Measurements from ENCODE around the gene GABRB2.
"Not testable (repeated sequence)": the region's sequence is repeated elsewhere in the genome, so short reads cannot be mapped to it uniquely, and the experiment has no call there.

The GABRB2 gene

DNA sequence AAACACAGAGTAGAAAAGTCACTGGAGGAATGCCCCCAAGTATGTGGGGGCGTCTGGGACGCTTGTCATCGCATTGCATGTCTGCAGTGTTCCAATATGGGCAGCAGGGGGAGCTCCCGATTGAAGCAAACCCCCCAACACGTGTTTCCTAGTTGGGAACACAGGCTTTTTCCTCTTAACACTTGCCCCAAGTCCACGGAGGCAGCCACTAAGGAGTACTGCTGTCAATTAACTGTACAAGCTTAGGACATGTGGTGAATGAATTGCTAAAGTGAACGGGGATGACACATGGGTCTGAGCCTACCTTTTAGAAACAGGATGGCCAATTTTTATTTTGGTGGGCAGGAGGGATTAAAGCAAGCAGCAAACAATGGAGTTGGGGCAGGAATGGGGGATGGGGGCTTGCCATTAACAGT lies 2.2 kb downstream of the GABRB2 start:
- TF ChIP-seq, protein P1, sequence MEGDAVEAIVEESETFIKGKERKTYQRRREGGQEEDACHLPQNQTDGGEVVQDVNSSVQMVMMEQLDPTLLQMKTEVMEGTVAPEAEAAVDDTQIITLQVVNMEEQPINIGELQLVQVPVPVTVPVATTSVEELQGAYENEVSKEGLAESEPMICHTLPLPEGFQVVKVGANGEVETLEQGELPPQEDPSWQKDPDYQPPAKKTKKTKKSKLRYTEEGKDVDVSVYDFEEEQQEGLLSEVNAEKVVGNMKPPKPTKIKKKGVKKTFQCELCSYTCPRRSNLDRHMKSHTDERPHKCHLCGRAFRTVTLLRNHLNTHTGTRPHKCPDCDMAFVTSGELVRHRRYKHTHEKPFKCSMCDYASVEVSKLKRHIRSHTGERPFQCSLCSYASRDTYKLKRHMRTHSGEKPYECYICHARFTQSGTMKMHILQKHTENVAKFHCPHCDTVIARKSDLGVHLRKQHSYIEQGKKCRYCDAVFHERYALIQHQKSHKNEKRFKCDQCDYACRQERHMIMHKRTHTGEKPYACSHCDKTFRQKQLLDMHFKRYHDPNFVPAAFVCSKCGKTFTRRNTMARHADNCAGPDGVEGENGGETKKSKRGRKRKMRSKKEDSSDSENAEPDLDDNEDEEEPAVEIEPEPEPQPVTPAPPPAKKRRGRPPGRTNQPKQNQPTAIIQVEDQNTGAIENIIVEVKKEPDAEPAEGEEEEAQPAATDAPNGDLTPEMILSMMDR (IDR thresholded peaks at IDR 0.05; ENCODE audit: low read depth, low read length), result peak; percentile 89

DNA sequence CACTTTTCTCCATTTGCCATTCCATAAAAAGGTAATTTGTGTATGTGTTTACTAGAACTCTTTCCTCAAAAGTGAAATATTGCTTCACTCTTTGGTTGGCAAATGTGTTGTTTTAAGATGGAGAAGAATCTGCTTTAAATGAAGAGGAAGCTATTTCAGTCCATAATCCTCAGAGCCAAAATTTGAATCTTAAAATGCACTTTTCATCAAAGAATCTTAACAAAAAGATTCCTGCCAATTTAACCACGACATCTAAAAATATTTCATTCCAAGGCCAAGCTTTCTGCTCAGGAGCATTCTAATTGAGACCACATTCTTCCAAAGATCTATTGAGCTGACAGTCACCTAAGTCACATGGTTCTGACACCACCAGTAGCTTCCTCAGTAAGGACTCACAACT lies 7.5 kb downstream of the GABRB2 start:
- no peak overlapping the region for H3K4me3 ChIP-seq (replicated peaks in 1 of 2; ENCODE audit: low read depth in 2 of 2, low read length in 2 of 2)
- TF ChIP-seq, protein P1 (IDR thresholded peaks at IDR 0.05; ENCODE audit: low read depth, low read length), result no peak
- no peak for DNase-seq (ENCODE audit: low read depth in 2 of 2)

More for the DNA sequence above, 2.2 kb downstream of the GABRB2 start:
- peak; percentile 55 to 58 for DNase-seq (ENCODE audit: low read depth in 2 of 2)
- no peak overlapping the region for H3K4me3 ChIP-seq (replicated peaks in 1 of 2; ENCODE audit: low read depth in 2 of 2, low read length in 2 of 2)

DNA sequence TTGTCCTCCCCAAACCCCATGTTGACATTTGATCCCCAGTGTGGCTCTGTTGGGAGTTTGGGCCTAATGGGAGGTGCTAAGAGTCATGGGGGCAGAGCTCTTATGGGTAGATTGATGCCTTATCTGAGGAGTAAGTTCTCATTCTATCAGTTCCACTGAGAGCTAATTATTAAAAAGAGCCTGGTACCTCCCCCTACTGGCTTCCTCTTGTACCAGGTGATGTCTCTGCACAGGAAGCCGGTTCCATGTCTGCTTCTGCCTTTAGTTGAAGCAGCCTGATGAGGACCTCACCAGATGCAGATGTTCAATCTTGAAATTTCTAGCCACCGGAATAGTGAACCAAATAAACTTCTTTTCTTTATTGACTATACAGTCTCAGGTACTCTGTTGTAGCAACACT lies 10.8 kb downstream of the GABRB2 start:
- TF ChIP-seq, protein P1 (IDR thresholded peaks at IDR 0.05; ENCODE audit: low read depth, low read length), result no peak
- no peak for DNase-seq (ENCODE audit: low read depth in 2 of 2)
- H3K4me3 ChIP-seq (replicated peaks in 1 of 2; ENCODE audit: low read depth in 2 of 2, low read length in 2 of 2), result no peak overlapping the region

DNA sequence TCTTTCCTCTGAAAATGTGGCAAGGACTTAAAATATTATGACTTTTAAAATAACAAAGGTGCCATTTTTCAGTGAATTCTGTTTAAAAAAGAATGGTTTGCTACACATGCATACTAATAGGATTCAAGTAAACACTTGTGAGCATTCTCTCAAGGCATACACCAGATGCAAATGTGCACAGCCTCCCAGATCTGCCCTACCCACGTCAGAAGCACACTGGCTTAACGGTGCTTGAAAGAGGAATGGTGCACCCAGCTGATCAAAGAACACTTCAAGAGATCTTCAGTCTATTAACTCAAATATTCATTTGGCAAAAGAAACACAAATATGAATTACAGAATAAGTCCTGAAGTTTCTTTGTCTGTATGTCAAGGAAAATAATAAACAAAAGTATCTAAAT lies 15.8 kb downstream of the GABRB2 start:
- no peak for DNase-seq (ENCODE audit: low read depth in 2 of 2)
- H3K4me3 ChIP-seq (replicated peaks in 1 of 2; ENCODE audit: low read depth in 2 of 2, low read length in 2 of 2), result no peak overlapping the region
- TF ChIP-seq, protein P1 (IDR thresholded peaks at IDR 0.05; ENCODE audit: low read depth, low read length), result no peak

DNA sequence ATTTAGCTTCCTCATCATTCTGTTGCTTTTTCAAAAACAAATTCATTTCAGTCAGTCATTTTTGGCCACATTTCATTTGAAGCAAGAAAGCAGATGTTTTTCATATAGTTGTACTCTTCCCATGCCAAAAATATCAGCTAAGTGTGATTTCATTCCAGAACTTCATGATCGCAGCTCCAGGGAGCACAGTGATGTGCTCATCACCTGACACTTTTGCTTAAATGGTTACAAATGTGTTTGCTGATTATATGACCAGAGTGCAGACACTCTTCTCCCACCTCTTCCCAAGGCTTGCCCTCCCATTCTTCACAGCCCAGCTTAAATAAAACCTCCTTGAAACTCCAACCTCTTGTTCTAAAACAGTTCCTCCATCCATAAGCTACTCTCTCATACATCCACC lies 32.6 kb downstream of the GABRB2 start:
- H3K4me3 ChIP-seq (replicated peaks in 1 of 2; ENCODE audit: low read depth in 2 of 2, low read length in 2 of 2), result no peak overlapping the region
- TF ChIP-seq, protein P1 (IDR thresholded peaks at IDR 0.05; ENCODE audit: low read depth, low read length), result no peak
- no peak for DNase-seq (ENCODE audit: low read depth in 2 of 2)

DNA sequence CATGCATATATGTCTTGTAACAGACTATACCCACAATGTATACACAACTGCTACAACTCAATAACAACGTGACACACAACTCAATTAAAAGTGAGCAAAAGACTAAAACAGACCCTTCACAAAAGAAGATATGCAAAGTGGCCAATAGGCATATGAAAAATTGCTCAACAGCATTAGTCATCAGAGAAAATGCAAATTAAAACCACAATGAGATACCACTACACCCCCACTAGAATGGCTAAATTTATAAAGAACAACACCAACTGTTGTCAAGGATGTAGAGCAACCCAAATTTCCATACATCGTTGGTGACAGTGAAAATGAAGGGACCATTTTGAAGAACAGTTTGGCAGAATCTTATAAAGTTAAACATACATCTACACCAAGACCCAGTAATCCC lies 38.9 kb downstream of the GABRB2 start:
- TF ChIP-seq, protein P1 (IDR thresholded peaks at IDR 0.05; ENCODE audit: low read depth, low read length), result no peak
- DNase-seq (ENCODE audit: low read depth in 2 of 2), result no peak
- no peak overlapping the region for H3K4me3 ChIP-seq (replicated peaks in 1 of 2; ENCODE audit: low read depth in 2 of 2, low read length in 2 of 2)

DNA sequence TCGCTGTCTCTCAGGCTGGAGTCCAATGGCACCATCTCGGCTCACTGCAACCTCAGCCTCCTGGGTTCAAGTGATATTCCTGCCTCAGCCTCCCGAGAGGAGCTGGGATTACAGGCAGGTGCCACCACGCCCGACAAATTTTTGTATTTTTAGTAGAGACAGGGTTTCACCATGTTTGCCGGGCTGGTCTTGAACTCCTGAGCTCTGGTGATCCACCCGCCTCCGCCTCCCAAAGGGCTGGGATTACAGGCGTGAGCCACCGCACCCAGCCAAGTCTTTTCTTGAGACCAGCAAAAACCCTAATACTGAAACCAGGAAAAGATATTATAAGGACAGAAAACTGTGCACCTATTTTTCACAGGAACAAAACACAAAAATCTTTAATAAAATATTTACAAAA lies 41.4 kb downstream of the GABRB2 start:
- DNase-seq (ENCODE audit: low read depth in 2 of 2); H3K4me3 ChIP-seq (replicated peaks in 1 of 2; ENCODE audit: low read depth in 2 of 2, low read length in 2 of 2): not testable (repeated sequence)

Data from cardiac fibroblast (primary cell).